ENCODE data around the gene ORAI1. TPM values are rescaled to one million over a fixed set of nuclear protein-coding genes. Genes with fewer than 3 reads are reported as not detected.

Gene ORAI1
- polyA plus RNA-seq, 1 of the 3 experiments (the other 2 are of a cell fraction): 16.6 TPM

DNA sequence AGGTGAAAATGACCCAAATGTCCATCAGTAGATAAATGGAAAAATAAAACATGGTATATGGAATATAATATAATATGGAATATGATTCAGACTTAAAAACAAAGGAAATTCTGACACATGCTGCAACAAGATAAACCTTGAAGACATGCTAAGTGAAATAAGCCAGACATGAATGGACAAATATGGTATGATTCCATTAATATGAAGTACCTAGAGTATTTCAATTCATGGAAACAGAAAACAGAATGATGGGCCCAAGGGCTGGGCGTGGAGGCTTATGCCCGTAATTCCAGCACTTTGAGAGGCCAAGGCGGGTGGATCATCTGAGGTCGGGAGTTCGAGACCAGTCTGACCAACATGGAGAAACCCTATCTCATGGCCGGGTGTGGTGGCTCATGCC is 22.7 kb upstream of the ORAI1 start:
- H4K20me1 ChIP-seq (ENCODE audit: insufficient read depth): no peaks in the 10 kb centered on the region
- no peaks in the 10 kb centered on the region for H3K4me1 ChIP-seq (ENCODE audit: control insufficient read depth in 1 of 2, insufficient read depth in 2 of 2, low read depth in 1 of 2, low read length in 1 of 2)
- no peak overlapping the region for H2AFZ ChIP-seq (ENCODE audit: low read depth)
- H3F3A ChIP-seq (replicated peaks; ENCODE audit: insufficient read depth): peaks cover 4% of the 10 kb centered on the region
- no peak overlapping the region for H3K27ac ChIP-seq (ENCODE audit: low read depth in 2 of 2, low read length in 1 of 2)
- ChIA-PET CTCF (no interaction called here), POLR2A (no interaction called here)
- no peak for DNase-seq
- no peaks in the 10 kb centered on the region for H3K79me2 ChIP-seq (ENCODE audit: insufficient read depth)
- H3K27me3 ChIP-seq (ENCODE audit: insufficient read depth): no peaks in the 10 kb centered on the region
- no peak overlapping the region for H3K9ac ChIP-seq
- no peak for TF ChIP-seq RCOR1 (IDR thresholded peaks at IDR 0.05; ENCODE audit: low read length)
- TF ChIP-seq, protein P1, sequence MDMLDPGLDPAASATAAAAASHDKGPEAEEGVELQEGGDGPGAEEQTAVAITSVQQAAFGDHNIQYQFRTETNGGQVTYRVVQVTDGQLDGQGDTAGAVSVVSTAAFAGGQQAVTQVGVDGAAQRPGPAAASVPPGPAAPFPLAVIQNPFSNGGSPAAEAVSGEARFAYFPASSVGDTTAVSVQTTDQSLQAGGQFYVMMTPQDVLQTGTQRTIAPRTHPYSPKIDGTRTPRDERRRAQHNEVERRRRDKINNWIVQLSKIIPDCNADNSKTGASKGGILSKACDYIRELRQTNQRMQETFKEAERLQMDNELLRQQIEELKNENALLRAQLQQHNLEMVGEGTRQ (IDR thresholded peaks at IDR 0.05; ENCODE audit: borderline replicate concordance, low read depth, low read length): no peak
- no peak overlapping the region for H3K4me3 ChIP-seq (ENCODE audit: low read depth in 2 of 2, low read length in 1 of 2)
- H3K36me3 ChIP-seq (replicated peaks in 1 of 2; ENCODE audit: control insufficient read depth in 1 of 2, insufficient read depth in 2 of 2, low read length in 1 of 2): no peaks in the 10 kb centered on the region
- H3K9me3 ChIP-seq: no peaks in the 10 kb centered on the region
- no peaks in the 10 kb centered on the region for H3K9me2 ChIP-seq
- WGBS (ENCODE audit: low lambda C conversion rate): 98% methylated on average over 6 of the region's 6 CpGs
- H3K4me2 ChIP-seq: no peak overlapping the region

DNA sequence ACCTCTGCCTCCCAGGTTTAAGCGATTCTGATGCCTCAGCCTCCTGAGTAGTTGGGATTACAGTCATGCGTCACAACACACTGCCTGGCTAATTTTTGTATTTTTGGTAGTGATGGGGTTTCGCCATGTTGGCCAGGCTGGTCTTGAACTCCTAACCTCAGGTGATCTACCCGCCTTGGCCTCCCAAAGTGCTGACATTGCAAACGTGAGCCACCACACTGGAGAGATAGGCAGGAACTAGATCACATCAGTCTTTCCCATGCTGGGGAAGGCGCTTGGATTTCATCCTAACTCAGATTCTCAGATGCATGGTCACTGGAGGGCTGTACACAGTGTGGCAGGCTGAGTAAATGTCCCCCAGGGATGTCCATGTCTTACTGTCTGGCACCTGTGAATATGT is 18.0 kb upstream of the ORAI1 start:
- no peak overlapping the region for H3K4me3 ChIP-seq (ENCODE audit: low read depth in 2 of 2, low read length in 1 of 2)
- no peaks in the 10 kb centered on the region for H3K9me2 ChIP-seq
- no peak overlapping the region for H3K4me2 ChIP-seq
- H3F3A ChIP-seq (replicated peaks; ENCODE audit: insufficient read depth): peaks cover 4% of the 10 kb centered on the region
- POLR2A ChIA-PET: no interaction called here
- H2AFZ ChIP-seq (ENCODE audit: low read depth): no peak overlapping the region
- no peak overlapping the region for H3K9ac ChIP-seq
- no peak for DNase-seq
- H4K20me1 ChIP-seq (ENCODE audit: insufficient read depth): no peaks in the 10 kb centered on the region
- CTCF ChIA-PET: no interaction called here
- no peak overlapping the region for H3K27ac ChIP-seq (ENCODE audit: low read depth in 2 of 2, low read length in 1 of 2)
- peaks cover 0 to 7% of the 10 kb centered on the region in 2 experiments; a peak in 1 of 4 replicates for H3K4me1 ChIP-seq (ENCODE audit: control insufficient read depth in 1 of 2, insufficient read depth in 2 of 2, low read depth in 1 of 2, low read length in 1 of 2)
- no peaks in the 10 kb centered on the region for H3K9me3 ChIP-seq
- no peaks in the 10 kb centered on the region for H3K36me3 ChIP-seq (replicated peaks in 1 of 2; ENCODE audit: control insufficient read depth in 1 of 2, insufficient read depth in 2 of 2, low read length in 1 of 2)
- H3K27me3 ChIP-seq (ENCODE audit: insufficient read depth): no peaks in the 10 kb centered on the region
- 75% methylated on average over 6 of the region's 6 CpGs for WGBS (ENCODE audit: low lambda C conversion rate)
- H3K79me2 ChIP-seq (ENCODE audit: insufficient read depth): no peaks in the 10 kb centered on the region
- TF ChIP-seq, protein P2, sequence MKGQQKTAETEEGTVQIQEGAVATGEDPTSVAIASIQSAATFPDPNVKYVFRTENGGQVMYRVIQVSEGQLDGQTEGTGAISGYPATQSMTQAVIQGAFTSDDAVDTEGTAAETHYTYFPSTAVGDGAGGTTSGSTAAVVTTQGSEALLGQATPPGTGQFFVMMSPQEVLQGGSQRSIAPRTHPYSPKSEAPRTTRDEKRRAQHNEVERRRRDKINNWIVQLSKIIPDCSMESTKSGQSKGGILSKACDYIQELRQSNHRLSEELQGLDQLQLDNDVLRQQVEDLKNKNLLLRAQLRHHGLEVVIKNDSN (IDR thresholded peaks at IDR 0.05; ENCODE audit: borderline replicate concordance, low read depth): no peak
- no peak for TF ChIP-seq FOSL2 (IDR thresholded peaks at IDR 0.05; ENCODE audit: borderline replicate concordance, low read depth)
- no peak for TF ChIP-seq NRF1 (IDR thresholded peaks at IDR 0.05; ENCODE audit: low read depth, low read length)
- no peak for TF ChIP-seq EZH2phosphoT487 (IDR thresholded peaks at IDR 0.05; ENCODE audit: borderline replicate concordance, low read depth)
- TF ChIP-seq EP300 (IDR thresholded peaks at IDR 0.05; ENCODE audit: borderline replicate concordance in 1 of 2, low read depth in 1 of 2, low read length in 1 of 2): no peak
